CD4-positive, alpha-beta T cell (primary cell): ENCODE results near the gene LINC00305. TPM values are rescaled to one million over a fixed set of nuclear protein-coding genes. Genes with fewer than 3 reads are reported as not detected.

Source experiments
- ATAC-seq: fragments of 200-7000 bp; cut with Tn5 transposase; one replicate; pipeline ENCODE4 v1.10.0; 2022; ENCODE audit warnings: mild to moderate bottlenecking; ENCODE audit not compliant: poor library complexity
- CTCF ChIA-PET: fragments of 350-600 bp; sonication (Branson Sonifier 250); formaldehyde crosslinking; loops from one replicate; lab custom pipeline; 2021; ENCODE audit warnings: antibody characterized with exemption, inconsistent platforms; lab: Charles Lee
- POLR2A ChIA-PET: fragments of 350-600 bp; sonication (Branson Sonifier 250); formaldehyde crosslinking; loops from one replicate; lab custom pipeline; 2021; ENCODE audit warnings: antibody characterized with exemption, inconsistent platforms; lab: Charles Lee
- DNase-seq, 14 experiments: peaks; one replicate each; pipeline ENCODE4 v3.0.0-alpha.2; 2013 to 2020; ENCODE audit warnings: mixed read lengths in 2 of 14
- H3K27ac ChIP-seq, 2 donors: one replicate each; pipeline versions ENCODE4 v1.5.1 to v1.7.0; 2013; ENCODE audit warnings: low read length in 2 of 2, low read depth in 1 of 2, mild to moderate bottlenecking in 1 of 2
- H3K27me3 ChIP-seq, 2 experiments: 1 replicate in 1 of 2; 2 replicates in 1 of 2; pipeline versions ENCODE4 v1.6.1 to v1.7.0; 2013; ENCODE audit warnings: low read length in 2 of 2, control low read depth in 1 of 2, mild to moderate bottlenecking in 1 of 2, moderate library complexity in 1 of 2; ENCODE audit not compliant: insufficient read depth in 2 of 2, control insufficient read depth in 1 of 2
- H3K36me3 ChIP-seq: one replicate; pipeline ENCODE4 v1.6.1; 2013; ENCODE audit warnings: low read length, control low read depth; ENCODE audit not compliant: insufficient read depth
- H3K4me1 ChIP-seq: one replicate; pipeline ENCODE4 v1.6.1; 2013; ENCODE audit warnings: low read length, control low read depth; ENCODE audit not compliant: insufficient read depth
- H3K4me3 ChIP-seq: one replicate; pipeline ENCODE4 v1.5.1; 2013; ENCODE audit warnings: mild to moderate bottlenecking, low read length, moderate library complexity
- H3K9me3 ChIP-seq, 2 experiments: 1 replicate in 1 of 2; 2 replicates in 1 of 2; pipeline versions ENCODE4 v1.6.1 to v1.7.0; 2013; ENCODE audit warnings: low read length in 2 of 2, mild to moderate bottlenecking in 2 of 2, control low read depth in 1 of 2, moderate library complexity in 1 of 2; ENCODE audit not compliant: control insufficient read depth in 1 of 2, insufficient read depth in 1 of 2
- H3K27ac Mint-ChIP-seq: one replicate; pipeline ENCODE4 v1.8.0; 2020; ENCODE audit warnings: mixed read lengths
- H3K27me3 Mint-ChIP-seq: one replicate; pipeline ENCODE4 v1.8.0; 2021; ENCODE audit warnings: mixed read lengths
- H3K36me3 Mint-ChIP-seq: one replicate; pipeline ENCODE4 v1.8.0; 2021; ENCODE audit warnings: low read depth, mixed read lengths
- H3K4me1 Mint-ChIP-seq: one replicate; pipeline ENCODE4 v1.8.0; 2021; ENCODE audit warnings: low read depth, mixed read lengths
- H3K4me3 Mint-ChIP-seq: one replicate; pipeline ENCODE4 v1.8.0; 2020; ENCODE audit warnings: mild to moderate bottlenecking, mixed read lengths
- H3K9me3 Mint-ChIP-seq: one replicate; pipeline ENCODE4 v1.8.0; 2020; ENCODE audit warnings: mixed read lengths
- intact Hi-C, 2 experiments: fragments of 100-400 bp; cut with DNase I in 1 of 2; cut with micrococcal nuclease in 1 of 2; formaldehyde crosslinking; loops; one replicate each; pipeline versions ENCODE4 v1.15.1 to v1.9.0; 2023 to 2025; cut with DNase I, micrococcal nuclease
- total RNA-seq, 174 experiments: library from RNA in 2 of 174; stranded (reverse) in 2 of 174; gene quantifications; one replicate each; pipeline ENCODE4 v1.2.3 and lab custom pipeline; 2021 to 2026
- TF ChIP-seq, protein P1 (sequence below): fragments of 200-600 bp; IDR thresholded peaks from one replicate; pipeline ENCODE4 v1.8.0; 2022; ENCODE audit warnings: antibody characterized with exemption, mild to moderate bottlenecking

The LINC00305 gene
- total RNA-seq, 2 experiments from 2014 or later = not detected

DNA sequence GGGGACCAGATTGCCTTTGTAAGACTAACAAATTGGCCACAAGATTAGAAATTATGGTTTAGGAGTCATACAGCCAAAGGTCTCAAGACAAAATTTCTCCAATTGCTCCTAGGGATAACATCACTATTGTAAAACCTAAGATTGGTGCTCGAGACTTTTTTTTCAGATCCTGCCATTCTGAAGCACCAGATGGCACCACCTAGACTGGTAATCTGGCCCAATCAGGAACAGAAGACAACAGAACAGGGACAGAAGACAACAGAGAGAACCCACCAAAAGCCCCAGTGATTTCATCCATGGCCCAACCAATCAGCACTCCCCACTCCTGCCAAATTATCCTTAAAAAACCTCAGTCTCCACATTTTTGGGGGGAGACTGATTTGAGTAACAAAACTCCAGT lies 66.8 kb downstream of the LINC00305 start:
- H3K27me3 Mint-ChIP-seq = peaks cover 14% of the 10 kb centered on the region
- H3K4me1 ChIP-seq = no peaks in the 10 kb centered on the region
- H3K4me1 Mint-ChIP-seq = no peaks in the 10 kb centered on the region
- H3K27me3 ChIP-seq = no peaks in the 10 kb centered on the region
- ChIA-PET POLR2A (no interaction called here), CTCF (no interaction called here)
- H3K36me3 ChIP-seq = no peaks in the 10 kb centered on the region
- intact Hi-C loops = no loop called here
- no peak for ATAC-seq
- no peaks in the 10 kb centered on the region for H3K9me3 Mint-ChIP-seq
- DNase-seq = no peak
- H3K4me3 ChIP-seq = no peak overlapping the region
- H3K4me3 Mint-ChIP-seq = no peak overlapping the region
- TF ChIP-seq, protein P1, sequence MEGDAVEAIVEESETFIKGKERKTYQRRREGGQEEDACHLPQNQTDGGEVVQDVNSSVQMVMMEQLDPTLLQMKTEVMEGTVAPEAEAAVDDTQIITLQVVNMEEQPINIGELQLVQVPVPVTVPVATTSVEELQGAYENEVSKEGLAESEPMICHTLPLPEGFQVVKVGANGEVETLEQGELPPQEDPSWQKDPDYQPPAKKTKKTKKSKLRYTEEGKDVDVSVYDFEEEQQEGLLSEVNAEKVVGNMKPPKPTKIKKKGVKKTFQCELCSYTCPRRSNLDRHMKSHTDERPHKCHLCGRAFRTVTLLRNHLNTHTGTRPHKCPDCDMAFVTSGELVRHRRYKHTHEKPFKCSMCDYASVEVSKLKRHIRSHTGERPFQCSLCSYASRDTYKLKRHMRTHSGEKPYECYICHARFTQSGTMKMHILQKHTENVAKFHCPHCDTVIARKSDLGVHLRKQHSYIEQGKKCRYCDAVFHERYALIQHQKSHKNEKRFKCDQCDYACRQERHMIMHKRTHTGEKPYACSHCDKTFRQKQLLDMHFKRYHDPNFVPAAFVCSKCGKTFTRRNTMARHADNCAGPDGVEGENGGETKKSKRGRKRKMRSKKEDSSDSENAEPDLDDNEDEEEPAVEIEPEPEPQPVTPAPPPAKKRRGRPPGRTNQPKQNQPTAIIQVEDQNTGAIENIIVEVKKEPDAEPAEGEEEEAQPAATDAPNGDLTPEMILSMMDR = no peak
- no peaks in the 10 kb centered on the region for H3K36me3 Mint-ChIP-seq
- H3K27ac Mint-ChIP-seq = no peak overlapping the region
- H3K9me3 ChIP-seq = no peaks in the 10 kb centered on the region
- H3K27ac ChIP-seq = no peak overlapping the region

DNA sequence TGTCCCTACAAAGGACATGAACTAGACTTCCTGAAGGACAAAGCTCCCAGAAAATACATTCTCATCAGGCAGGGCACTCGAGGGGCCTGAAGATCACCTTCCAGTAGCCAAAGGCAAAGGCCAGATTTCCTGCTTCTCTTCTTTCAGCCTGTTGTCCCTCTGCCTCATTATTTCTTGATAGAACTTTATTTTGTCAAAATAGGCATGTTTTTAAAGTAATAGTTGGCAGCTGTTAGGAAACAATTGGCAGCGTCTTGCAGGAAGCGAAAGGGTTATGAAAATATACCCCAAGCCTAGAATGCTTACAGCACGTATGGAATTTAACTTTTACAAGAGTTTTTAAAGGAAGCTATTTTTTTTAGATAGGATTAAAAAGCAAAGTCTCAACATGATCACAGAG lies 74.9 kb downstream of the LINC00305 start:
- POLR2A ChIA-PET = no interaction called here
- no peaks in the 10 kb centered on the region for H3K4me1 Mint-ChIP-seq

DNA sequence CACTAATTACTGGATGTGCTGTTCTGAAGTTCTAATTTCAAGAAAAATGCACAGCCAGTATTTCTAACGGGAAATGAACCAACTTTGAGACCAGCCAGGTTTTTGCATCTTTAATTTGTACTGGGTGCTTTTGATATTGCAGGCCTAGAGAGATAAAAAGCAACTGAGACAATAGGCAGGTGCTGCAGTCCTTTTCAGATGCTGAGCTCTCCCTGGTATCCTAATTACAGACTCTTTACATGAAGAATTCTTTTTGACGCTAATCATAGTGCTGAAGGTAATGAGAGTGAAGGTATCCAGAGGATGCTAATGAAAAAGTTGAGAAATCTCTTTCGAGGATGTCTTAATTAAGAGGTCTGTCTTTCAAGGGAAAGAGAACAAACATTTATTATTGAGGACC lies 93.9 kb downstream of the LINC00305 start:
- peaks cover 3% of the 10 kb centered on the region for H3K9me3 Mint-ChIP-seq
- Histone ChIP-seq H3K4me1 (no peaks in the 10 kb centered on the region), H3K4me3 (no peak overlapping the region), H3K27me3 (peaks cover 0 to 2% of the 10 kb centered on the region in 2 experiments), H3K27ac (no peak overlapping the region), H3K9me3 (no peaks in the 10 kb centered on the region), H3K36me3 (no peaks in the 10 kb centered on the region)
- ChIA-PET POLR2A (no interaction called here), CTCF (no interaction called here)
- H3K4me1 Mint-ChIP-seq = no peaks in the 10 kb centered on the region
- no peak for DNase-seq
- no peaks in the 10 kb centered on the region for H3K36me3 Mint-ChIP-seq
- intact Hi-C loops = no loop called here
- no peaks in the 10 kb centered on the region for H3K27me3 Mint-ChIP-seq
- ATAC-seq = no peak
- H3K27ac Mint-ChIP-seq = no peak overlapping the region
- TF ChIP-seq, protein P1 = no peak
- H3K4me3 Mint-ChIP-seq = no peak overlapping the region

More for the DNA sequence above, 74.9 kb downstream of the LINC00305 start:
- Mint-ChIP-seq H3K36me3 (no peaks in the 10 kb centered on the region), H3K27ac (no peak overlapping the region), H3K9me3 (peaks cover 3% of the 10 kb centered on the region), H3K4me3 (no peak overlapping the region), H3K27me3 (peaks cover 15% of the 10 kb centered on the region)
- intact Hi-C loops = no loop called here
- Histone ChIP-seq H3K36me3 (no peaks in the 10 kb centered on the region), H3K4me3 (no peak overlapping the region), H3K4me1 (no peaks in the 10 kb centered on the region), H3K27ac (no peak overlapping the region), H3K9me3 (peaks cover 5 to 6% of the 10 kb centered on the region in 2 experiments), H3K27me3 (no peaks in the 10 kb centered on the region)
- DNase-seq = no peak
- no peak for ATAC-seq
- TF ChIP-seq, protein P1 = no peak
- CTCF ChIA-PET = no interaction called here
